ENCODE data around the gene KLK2.

Gene KLK2

DNA sequence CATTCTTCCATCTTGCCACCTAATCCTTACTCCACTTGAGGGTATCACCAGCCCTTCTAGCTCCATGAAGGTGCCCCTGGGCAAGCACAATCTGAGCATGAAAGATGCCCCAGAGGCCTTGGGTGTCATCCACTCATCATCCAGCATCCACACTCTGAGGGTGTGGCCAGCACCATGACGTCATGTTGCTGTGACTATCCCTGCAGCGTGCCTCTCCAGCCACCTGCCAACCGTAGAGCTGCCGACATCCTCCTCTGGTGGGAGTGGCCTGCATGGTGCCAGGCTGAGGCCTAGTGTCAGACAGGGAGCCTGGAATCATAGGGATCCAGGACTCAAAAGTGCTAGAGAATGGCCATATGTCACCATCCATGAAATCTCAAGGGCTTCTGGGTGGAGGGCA, 21.6 kb upstream of the KLK2 start:
- no peak for DNase-seq

DNA sequence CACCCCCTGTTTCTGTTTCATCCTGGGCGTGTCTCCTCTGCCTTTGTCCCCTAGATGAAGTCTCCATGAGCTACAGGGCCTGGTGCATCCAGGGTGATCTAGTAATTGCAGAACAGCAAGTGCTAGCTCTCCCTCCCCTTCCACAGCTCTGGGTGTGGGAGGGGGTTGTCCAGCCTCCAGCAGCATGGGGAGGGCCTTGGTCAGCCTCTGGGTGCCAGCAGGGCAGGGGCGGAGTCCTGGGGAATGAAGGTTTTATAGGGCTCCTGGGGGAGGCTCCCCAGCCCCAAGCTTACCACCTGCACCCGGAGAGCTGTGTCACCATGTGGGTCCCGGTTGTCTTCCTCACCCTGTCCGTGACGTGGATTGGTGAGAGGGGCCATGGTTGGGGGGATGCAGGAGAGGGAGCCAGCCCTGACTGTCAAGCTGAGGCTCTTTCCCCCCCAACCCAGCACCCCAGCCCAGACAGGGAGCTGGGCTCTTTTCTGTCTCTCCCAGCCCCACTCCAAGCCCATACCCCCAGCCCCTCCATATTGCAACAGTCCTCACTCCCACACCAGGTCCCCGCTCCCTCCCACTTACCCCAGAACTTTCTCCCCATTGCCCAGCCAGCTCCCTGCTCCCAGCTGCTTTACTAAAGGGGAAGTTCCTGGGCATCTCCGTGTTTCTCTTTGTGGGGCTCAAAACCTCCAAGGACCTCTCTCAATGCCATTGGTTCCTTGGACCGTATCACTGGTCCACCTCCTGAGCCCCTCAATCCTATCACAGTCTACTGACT, 18.4 kb upstream of the KLK2 start, which contains the start of gene KLK3:
Gene KLK3 (plus strand): TSS at position 280 of the 775 bp plus-strand sequence. CDS start 41 bp downstream, at position 321.
- DNase-seq, result no peak

DNA sequence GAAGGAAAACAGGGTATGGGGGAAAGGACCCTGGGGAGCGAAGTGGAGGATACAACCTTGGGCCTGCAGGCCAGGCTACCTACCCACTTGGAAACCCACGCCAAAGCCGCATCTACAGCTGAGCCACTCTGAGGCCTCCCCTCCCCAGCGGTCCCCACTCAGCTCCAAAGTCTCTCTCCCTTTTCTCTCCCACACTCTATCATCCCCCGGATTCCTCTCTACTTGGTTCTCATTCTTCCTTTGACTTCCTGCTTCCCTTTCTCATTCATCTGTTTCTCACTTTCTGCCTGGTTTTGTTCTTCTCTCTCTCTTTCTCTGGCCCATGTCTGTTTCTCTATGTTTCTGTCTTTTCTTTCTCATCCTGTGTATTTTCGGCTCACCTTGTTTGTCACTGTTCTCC, 15.9 kb upstream of the KLK2 start:
- DNase-seq, result no peak

DNA sequence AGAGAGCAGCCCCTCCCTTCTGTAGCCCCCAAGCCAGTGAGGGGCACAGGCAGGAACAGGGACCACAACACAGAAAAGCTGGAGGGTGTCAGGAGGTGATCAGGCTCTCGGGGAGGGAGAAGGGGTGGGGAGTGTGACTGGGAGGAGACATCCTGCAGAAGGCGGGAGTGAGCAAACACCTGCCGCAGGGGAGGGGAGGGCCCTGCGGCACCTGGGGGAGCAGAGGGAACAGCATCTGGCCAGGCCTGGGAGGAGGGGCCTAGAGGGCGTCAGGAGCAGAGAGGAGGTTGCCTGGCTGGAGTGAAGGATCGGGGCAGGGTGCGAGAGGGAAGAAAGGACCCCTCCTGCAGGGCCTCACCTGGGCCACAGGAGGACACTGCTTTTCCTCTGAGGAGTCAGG, 14.4 kb upstream of the KLK2 start:
- DNase-seq, result no peak

DNA sequence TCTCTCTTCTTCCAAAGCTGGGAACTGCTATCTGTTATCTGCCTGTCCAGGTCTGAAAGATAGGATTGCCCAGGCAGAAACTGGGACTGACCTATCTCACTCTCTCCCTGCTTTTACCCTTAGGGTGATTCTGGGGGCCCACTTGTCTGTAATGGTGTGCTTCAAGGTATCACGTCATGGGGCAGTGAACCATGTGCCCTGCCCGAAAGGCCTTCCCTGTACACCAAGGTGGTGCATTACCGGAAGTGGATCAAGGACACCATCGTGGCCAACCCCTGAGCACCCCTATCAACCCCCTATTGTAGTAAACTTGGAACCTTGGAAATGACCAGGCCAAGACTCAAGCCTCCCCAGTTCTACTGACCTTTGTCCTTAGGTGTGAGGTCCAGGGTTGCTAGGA, 13.4 kb upstream of the KLK2 start:
- no peak for DNase-seq

DNA sequence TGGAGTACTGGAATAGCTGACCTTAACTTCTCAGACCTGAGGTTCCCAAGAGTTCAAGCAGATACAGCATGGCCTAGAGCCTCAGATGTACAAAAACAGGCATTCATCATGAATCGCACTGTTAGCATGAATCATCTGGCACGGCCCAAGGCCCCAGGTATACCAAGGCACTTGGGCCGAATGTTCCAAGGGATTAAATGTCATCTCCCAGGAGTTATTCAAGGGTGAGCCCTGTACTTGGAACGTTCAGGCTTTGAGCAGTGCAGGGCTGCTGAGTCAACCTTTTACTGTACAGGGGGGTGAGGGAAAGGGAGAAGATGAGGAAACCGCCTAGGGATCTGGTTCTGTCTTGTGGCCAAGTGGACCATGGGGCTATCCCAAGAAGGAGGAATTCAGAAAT, 12.2 kb upstream of the KLK2 start:
- DNase-seq, result no peak

DNA sequence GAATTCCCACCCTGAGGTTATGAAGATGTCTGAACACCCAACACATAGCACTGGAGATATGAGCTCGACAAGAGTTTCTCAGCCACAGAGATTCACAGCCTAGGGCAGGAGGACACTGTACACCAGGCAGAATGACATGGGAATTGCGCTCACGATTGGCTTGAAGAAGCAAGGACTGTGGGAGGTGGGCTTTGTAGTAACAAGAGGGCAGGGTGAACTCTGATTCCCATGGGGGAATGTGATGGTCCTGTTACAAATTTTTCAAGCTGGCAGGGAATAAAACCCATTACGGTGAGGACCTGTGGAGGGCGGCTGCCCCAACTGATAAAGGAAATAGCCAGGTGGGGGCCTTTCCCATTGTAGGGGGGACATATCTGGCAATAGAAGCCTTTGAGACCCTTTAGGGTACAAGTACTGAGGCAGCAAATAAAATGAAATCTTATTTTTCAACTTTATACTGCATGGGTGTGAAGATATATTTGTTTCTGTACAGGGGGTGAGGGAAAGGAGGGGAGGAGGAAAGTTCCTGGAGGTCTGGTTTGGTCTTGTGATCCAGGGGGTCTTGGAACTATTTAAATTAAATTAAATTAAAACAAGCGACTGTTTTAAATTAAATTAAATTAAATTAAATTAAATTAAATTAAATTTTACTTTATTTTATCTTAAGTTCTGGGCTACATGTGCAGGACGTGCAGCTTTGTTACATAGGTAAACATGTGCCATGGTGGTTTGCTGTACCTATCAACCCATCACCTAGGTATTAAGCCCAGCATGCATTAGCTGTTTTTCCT, 11.5 kb upstream of the KLK2 start:
- no peak for DNase-seq

DNA sequence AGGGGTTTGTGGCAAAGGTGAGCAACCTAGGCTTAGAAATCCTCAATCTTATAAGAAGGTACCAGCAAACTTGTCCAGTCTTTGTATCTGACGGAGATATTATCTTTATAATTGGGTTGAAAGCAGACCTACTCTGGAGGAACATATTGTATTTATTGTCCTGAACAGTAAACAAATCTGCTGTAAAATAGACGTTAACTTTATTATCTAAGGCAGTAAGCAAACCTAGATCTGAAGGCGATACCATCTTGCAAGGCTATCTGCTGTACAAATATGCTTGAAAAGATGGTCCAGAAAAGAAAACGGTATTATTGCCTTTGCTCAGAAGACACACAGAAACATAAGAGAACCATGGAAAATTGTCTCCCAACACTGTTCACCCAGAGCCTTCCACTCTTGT, 3.8 kb upstream of the KLK2 start:
- DNase-seq, result no peak

DNA sequence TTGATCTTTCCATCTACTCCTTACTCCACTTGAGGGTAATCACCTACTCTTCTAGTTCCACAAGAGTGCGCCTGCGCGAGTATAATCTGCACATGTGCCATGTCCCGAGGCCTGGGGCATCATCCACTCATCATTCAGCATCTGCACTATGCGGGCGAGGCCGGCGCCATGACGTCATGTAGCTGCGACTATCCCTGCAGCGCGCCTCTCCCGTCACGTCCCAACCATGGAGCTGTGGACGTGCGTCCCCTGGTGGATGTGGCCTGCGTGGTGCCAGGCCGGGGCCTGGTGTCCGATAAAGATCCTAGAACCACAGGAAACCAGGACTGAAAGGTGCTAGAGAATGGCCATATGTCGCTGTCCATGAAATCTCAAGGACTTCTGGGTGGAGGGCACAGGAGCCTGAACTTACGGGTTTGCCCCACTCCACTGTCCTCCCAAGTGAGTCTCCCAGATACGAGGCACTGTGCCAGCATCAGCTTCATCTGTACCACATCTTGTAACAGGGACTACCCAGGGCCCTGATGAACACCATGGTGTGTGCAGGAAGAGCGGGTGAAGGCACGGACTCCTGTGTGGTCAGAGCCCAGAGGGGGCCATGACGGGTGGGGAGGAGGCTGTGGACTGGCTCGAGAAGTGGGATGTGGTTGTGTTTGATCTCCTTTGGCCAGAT, 2.7 kb upstream of the KLK2 start:
- DNase-seq, result no peak

DNA sequence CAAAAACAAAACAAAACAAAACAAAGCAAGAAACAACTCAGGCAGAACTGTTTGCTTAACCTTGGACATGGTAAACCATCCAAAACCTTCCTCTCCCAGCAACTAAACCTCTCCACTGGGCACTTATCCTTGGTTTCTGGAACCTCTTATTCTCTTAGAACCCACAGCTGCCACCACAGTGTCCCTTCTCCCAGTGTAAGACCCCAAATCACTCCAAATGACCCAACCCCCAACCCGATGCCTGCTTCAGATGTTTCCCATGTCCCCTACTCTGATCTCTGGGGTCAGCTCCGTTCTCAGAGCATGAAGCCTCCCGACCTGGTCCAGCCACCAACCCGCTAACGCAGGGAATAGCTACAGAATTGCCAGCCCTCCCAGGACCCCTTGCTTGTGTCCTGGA, 972 bp downstream of the KLK2 start:
- no peak for DNase-seq

DNA sequence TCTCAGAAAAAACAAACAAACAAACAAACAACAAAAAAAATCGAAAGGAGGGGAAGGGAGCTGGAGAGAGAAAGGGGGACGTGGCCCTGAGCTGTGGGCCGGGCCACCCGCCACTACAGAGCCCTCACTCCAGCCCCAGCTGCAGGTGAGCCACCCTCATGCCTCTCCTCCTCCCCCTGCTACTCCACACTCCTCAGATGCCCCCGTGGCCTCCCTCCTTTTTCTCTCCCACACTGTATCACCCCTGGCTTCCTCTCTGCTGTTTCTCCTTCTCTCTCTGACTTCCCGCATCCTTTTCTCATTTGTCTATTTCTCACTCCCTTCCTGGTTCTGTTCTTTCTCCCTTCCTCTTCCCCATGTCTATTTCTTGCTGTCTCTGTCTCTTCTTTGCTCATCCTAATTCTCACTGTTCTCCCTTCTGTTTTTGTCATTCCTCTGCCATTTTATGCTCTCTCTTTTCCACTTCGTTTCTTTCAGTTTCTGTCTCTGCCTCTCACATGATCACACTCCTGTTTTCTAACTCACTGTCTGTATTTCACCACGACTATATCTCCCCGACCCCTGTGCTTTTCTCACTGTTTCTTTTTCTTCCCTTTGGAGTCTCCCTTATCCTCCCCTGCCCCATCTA, 2.7 kb downstream of the KLK2 start:
- DNase-seq, result no peak

DNA sequence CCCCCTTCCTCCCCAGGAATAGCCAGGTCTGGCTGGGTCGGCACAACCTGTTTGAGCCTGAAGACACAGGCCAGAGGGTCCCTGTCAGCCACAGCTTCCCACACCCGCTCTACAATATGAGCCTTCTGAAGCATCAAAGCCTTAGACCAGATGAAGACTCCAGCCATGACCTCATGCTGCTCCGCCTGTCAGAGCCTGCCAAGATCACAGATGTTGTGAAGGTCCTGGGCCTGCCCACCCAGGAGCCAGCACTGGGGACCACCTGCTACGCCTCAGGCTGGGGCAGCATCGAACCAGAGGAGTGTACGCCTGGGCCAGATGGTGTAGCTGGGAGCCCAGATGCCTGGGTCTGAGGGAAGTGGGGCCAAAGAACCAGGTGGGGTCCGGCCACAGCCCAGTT, 3.2 kb downstream of the KLK2 start:
- DNase-seq, result no peak

DNA sequence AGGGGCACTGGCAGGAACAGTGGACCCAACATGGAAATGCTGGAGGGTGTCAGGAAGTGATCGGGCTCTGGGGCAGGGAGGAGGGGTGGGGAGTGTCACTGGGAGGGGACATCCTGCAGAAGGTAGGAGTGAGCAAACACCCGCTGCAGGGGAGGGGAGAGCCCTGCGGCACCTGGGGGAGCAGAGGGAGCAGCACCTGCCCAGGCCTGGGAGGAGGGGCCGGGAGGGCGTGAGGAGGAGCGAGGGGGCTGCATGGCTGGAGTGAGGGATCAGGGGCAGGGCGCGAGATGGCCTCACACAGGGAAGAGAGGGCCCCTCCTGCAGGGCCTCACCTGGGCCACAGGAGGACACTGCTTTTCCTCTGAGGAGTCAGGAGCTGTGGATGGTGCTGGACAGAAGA, 4.1 kb downstream of the KLK2 start:
- DNase-seq, result no peak

DNA sequence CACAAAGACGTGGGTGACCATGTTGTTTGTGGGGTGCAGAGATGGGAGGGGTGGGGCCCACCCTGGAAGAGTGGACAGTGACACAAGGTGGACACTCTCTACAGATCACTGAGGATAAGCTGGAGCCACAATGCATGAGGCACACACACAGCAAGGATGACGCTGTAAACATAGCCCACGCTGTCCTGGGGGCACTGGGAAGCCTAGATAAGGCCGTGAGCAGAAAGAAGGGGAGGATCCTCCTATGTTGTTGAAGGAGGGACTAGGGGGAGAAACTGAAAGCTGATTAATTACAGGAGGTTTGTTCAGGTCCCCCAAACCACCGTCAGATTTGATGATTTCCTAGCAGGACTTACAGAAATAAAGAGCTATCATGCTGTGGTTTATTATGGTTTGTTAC, 5.6 kb downstream of the KLK2 start:
- no peak for DNase-seq

DNA sequence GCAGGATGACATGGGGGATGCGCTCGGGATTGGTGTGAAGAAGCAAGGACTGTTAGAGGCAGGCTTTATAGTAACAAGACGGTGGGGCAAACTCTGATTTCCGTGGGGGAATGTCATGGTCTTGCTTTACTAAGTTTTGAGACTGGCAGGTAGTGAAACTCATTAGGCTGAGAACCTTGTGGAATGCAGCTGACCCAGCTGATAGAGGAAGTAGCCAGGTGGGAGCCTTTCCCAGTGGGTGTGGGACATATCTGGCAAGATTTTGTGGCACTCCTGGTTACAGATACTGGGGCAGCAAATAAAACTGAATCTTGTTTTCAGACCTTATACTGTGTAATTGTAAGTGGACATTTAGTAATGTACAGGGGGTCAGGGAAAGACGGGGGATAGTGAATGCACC, 7.0 kb downstream of the KLK2 start:
- no peak for DNase-seq

DNA sequence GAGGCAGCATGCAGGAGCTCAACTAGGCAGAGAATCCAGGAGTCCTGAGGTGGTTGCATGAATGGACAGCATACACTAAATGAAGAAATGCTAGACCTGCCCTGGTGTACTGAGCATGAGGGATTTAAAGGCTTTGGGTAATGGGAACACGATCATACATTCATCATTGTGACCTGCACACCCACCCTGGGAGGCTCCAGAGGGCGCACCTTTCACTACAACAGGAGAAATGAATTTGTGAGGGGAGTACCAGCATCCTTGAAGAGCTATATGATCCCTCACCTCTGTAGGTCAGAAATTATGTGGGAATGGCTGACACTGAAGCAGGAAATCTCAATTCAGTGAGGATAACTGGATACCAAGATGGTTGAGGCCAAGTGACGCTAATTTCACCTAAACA, 8.9 kb downstream of the KLK2 start:
- DNase-seq, result no peak

DNA sequence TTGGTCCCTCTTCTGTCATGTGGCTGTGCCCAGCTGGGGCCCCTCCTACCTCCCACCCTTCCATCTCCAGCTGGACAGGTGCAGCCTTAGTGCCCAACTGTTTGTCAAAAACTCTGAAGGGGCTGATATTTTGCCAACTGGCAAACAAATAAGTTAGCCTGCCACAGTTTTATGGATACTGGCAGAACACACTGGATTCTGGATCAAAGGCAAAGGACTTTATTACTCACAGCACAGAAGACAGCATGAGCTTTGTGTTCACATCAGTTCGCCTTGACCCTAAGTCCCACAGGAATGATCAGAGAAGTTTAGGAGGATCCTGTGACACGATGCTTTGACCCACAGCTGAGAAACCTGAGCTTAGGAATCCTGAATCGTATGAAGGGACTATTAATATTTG, 16.4 kb downstream of the KLK2 start:
- DNase-seq, result no peak

DNA sequence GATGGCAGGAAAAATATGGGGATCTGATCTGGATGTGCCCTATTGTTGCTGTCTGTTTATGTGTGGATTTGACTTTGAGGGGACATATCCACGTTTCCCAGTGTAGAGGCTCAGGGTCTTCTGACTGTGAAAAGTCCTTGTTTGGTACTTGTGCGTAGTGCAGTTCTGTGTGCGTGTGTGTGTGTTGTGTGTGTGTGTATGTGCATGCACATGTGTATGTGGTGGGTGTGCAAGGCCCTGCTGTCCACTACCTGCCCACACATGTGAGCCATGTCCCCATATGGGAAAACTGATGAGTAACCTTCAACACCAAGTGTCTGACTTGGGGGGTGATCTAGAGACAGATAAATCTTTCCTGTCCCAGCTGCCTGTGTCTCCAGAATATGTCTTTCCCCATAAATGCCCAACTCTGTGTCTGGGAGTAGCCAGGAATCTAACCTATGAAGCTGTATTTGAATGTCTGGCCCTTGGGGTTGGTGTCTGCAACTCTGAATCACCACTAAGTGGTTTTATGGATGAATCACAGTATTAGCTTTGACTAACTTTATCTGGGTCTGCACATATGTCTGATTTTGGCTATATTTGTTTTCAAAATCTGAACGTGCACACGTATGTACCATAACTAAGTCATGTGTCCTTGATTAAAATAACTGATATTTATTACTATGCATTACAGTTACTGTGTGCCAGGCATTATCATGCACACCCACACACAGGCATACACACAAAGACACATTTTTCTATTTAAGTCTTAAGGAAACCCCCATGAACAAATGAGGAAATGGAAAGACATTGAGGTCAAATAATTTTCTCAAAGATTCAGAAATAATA, 17.4 kb downstream of the KLK2 start:
- no peak for DNase-seq

DNA sequence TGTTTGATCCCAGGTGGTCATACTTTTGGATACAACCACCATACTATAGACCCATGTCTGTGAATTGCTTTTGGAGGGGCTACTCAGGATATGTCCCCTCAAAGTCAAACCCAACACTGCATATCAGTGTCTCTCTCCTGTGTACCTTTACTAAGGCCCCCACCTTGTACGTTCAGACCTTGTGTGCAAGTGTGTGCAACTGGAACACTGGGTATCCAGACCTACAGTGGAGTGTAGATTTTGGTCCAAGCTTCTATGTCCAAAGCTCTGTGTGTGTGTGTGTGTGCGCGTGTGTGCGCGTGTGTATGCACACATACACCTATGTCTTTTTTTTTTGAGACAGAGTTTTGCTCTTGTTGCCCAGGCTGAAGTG, 18.0 kb downstream of the KLK2 start:
- no peak for DNase-seq

DNA sequence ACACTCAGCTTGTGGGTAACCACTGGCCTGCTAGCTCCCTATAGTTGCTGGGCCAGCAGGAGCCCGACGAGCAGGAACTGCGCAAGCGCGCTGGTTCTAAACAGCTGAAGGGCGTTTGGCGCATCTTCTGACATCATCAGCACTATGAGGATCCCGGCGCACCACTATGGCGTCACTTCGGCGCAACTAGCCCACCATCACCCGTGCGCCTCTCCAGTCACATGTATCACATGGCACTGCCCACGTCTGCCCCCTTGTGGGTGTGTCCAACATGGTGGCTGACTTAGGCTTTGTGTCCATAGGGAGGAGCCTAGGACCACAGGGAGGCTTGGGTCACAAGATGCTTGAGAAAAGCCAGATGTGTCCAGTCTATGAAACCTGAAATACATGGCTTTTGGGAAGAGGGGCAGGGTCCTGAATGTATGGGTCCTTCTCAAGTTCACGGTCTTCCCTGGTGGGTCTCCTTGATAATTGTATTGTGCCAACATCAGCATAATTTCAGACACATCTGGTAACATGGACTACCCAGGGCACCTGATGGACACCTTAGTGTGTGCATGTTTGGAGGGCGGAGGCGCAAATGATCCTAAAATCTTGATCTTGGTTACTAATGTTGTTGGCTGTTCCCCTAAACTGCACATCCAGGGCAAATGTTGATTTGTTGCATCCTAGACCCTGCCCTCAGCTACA, 20.0 kb downstream of the KLK2 start:
- no peak for DNase-seq

DNA sequence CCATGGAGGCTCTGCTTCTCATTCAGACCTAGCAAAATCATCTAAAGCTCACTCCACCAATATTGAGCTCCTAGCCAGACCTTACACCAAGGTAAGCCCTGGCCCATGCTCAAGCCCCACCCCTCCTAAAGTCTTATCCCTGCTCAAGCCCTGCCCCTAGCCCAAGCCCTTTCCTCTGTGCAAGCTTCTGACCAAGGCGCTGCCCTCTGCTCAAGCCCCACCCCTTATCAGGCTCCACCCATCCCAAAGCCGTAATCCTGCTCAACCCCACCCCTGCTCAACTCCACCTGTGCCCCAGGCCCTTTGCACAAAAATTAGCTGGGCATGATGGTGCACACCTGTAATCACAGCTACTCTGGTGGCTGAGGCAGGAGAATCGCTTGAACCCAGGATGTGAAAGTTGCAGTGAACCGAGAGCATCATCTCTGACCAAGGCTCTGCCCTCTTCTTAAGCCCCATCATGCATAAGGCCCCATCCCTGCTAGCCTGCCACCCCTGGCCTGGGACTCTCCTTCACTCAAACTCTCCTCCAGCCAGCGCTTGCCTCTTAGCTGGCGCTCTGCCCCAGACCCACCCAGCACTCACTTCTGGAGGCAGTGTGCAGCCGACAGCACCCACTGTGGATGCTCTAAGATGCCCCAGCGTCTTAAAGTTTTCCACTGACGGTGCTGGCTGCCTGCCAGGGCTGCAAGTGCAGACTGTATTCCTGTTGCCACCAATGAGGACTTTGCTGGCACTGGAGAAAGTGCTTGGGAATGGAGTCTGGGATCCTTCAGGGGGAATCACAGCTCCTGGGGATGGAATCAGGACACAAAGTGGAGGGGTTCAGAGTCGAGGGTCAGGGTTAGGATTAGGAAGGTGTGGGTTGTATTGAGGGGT, 21.5 kb downstream of the KLK2 start:
- DNase-seq, result no peak
